GM12874 (cell line): ENCODE measurements around the gene BNIP2.

ENCODE experiments used
- TF ChIP-seq, protein P1 (sequence below): IDR thresholded peaks from 2 replicates; pipeline ENCODE4 v1.5.1; 2011; ENCODE audit warnings: low read depth, mild to moderate bottlenecking, control low read depth, low read length, moderate library complexity; ENCODE audit not compliant: insufficient read depth

Gene BNIP2

DNA sequence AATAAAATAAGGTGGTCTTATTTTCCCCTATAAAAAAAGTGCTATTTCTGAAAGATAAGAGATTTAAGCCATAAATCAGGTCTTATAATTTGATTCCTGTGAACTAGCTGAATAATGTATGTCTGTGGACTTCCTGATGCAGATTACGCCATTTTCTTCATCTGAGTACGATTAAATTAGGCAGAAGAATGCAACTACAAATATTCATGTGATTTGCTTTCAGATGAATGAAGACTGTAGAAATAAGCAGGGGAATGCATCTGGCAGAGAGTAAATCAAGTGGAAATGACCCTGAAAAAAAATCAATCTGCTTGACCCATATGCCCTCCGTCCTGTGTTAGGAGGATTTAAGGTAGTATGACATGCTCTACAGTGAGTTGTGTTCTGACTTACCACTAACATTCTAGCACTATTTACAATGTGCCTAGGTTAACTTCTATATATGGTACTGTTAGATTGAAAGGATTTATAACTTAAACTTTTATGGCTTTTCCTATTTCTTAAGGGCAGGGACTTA, 14.7 kb downstream of the BNIP2 start:
- TF ChIP-seq, protein P1, sequence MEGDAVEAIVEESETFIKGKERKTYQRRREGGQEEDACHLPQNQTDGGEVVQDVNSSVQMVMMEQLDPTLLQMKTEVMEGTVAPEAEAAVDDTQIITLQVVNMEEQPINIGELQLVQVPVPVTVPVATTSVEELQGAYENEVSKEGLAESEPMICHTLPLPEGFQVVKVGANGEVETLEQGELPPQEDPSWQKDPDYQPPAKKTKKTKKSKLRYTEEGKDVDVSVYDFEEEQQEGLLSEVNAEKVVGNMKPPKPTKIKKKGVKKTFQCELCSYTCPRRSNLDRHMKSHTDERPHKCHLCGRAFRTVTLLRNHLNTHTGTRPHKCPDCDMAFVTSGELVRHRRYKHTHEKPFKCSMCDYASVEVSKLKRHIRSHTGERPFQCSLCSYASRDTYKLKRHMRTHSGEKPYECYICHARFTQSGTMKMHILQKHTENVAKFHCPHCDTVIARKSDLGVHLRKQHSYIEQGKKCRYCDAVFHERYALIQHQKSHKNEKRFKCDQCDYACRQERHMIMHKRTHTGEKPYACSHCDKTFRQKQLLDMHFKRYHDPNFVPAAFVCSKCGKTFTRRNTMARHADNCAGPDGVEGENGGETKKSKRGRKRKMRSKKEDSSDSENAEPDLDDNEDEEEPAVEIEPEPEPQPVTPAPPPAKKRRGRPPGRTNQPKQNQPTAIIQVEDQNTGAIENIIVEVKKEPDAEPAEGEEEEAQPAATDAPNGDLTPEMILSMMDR, result no peak

DNA sequence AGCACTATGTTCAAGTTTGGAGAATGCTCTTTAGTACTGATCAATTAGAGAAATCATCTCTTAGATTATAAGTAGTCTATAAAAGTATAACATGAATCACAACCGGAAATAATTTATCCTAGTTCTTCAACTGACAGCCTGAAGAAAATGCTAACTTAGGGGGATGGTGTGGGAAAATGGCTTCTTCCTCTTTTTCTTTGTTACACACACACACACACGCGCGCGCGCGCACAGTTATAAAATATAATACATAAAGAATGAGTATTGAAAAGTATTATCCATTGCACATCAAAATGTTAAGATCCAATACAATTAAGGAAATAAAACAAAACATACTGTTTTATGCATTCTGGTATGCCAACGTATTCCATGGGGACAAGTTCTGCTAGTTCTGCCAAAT, 20.6 kb downstream of the BNIP2 start:
- TF ChIP-seq, protein P1, result no peak

DNA sequence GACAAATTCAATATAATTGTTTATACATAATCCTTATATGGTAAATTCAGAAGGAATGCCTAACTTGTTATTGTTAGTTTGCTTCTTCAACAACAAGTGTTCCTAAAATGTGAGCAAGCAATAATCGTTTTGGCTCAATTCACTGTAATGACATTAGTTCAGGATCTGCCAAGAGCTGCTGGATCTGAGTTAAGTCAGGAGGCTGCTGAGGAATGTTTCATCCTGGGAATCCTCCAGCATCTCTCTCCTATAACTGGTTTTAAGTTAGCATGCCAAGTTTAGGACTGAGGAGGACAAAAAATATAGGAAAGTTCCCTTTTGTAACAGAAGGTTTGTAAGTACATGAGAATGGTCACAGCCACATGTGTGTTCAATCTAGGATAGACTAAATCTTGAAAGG, 26.9 kb downstream of the BNIP2 start:
- TF ChIP-seq, protein P1, result no peak

DNA sequence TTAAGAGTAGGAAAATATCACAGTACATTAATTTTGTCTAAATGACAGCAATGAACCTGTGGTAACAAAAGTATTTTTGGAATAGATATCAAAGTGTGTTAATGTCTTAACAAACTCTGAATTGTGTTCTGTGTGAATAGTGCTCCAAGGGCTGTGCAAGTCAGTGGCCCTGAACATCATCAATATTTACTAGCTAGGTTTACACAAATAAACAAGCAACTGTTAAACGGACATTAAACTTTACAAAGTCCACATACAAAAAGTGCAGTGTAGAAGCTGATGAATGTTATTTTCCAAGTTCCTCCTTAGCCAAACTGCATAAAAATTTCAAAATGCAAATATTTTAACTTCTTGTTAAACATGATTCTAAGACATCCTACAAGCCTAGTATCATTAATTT, 29.8 kb downstream of the BNIP2 start:
- TF ChIP-seq, protein P1, result no peak

DNA sequence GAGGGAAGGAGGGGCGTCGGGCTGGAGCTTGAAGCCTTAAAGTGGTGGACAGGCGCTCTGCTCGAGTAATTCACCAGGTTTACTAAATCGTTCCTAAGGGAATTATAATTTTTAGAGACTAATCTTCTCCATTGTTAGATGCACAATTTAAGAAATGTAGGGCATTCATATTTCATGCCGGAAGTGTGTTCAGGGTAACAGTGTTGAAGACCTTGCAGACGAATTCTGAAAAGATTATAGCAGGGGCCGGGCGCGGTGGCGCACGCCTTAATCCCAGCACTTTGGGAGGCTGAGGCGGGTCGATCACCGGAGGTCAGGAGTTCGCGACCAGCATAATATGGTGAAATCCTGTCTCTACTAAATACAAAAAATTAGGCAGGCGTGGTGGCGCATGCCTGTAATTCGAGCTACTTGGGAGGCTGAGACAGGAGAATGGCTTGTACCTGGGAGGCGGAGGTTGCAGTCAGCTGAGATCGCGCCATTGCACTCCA, 31.4 kb downstream of the BNIP2 start:
- TF ChIP-seq, protein P1, result no peak

DNA sequence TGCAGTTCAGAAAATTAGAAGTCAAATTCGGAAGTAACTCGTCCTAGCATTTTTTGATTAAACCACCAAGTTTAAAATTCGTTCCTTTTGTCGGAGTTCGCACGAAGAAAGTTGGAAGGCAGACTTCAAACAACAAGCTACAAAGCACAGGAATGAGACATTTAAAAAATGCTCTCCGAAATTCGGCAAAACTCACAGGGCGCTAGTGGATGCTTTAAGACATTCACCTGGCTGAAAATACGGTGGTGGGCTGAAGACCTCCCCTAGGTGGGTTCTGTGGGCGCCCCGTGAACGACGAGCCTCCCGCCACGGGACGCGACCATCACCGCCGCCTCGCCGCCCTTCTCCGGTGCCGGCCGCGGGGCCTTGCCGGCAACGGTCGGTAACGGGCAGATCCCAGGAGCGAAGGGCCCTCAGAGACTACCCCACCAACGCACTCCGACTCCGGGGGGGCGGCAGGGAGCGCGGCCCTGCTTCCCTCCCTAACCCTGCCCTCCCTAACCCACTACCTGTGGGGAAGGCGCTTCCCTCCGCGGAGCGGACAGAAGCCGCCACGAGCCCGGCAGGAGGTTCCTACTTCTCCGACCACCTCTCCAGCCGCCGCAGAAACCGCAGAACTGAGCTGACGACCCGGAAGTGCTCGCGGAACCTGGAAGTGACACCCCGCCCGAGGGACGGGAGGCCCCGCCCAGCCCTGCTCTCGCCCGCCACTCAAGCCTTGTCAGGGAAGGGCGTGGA, 32.1 kb downstream of the BNIP2 start, which contains the start of gene GTF2A2:
GTF2A2 (minus strand) TSS at position 619 of the 738 bp plus-strand sequence. CDS start 5,238 bp downstream, outside the sequence.
- TF ChIP-seq, protein P1, result no peak

DNA sequence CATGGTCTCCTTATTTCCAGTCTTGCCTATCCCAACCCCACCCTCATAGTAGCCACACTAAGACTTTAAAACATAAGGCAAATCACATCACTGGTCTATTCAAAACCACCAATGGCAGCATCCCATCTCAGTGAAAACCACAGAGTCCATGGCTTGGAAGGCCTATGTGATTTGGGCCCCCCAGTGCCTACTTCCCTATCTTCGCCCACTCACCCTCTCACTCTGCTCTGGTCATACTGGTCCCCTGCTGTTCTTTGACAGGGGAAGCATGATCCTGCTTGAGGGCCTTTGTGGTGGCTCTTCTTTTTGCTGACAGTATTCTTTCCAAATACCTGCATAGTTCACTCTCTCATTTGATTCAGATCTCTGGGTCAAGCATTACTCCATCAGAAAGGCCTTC, 35.1 kb downstream of the BNIP2 start:
- TF ChIP-seq, protein P1, result no peak
